Neural crest cell (in vitro differentiated cells): Measurements from ENCODE around the gene FAM20B. TPM values are rescaled to one million over a fixed set of nuclear protein-coding genes. Genes with fewer than 3 reads are reported as not detected.

ENCODE experiments used
- DNase-seq: peaks from one replicate; pipeline ENCODE4 v3.0.0; 2021; ENCODE audit warnings: low read depth, mixed read lengths, low spot score
- H3K27ac Mint-ChIP-seq: one replicate; pipeline ENCODE4 v1.8.0; 2021; ENCODE audit warnings: mild to moderate bottlenecking, mixed read lengths; ENCODE audit not compliant: unreplicated experiment
- H3K27me3 Mint-ChIP-seq: 2 replicates; pipeline ENCODE4 v1.8.0; 2021; ENCODE audit warnings: low read depth, mild to moderate bottlenecking, mixed read lengths
- H3K36me3 Mint-ChIP-seq: 2 replicates; pipeline ENCODE4 v1.8.0; 2021; ENCODE audit warnings: low read depth, mild to moderate bottlenecking, mixed read lengths
- H3K4me1 Mint-ChIP-seq: 2 replicates; pipeline ENCODE4 v1.8.0; 2021; ENCODE audit warnings: mixed read lengths
- H3K4me3 Mint-ChIP-seq: one replicate; pipeline ENCODE4 v1.8.0; 2021; ENCODE audit warnings: mild to moderate bottlenecking, mixed read lengths
- H3K9me3 Mint-ChIP-seq: 2 replicates; pipeline ENCODE4 v1.8.0; 2021; ENCODE audit warnings: mixed read lengths
- CTCF ChIP-seq: fragments of 200-600 bp; sonication (generic); conservative IDR thresholded peaks from 2 replicates; pipeline ENCODE4 v1.5.0; 2021; ENCODE audit warnings: antibody characterized with exemption, mild to moderate bottlenecking
- total RNA-seq: library from RNA; stranded (reverse); gene quantifications from 2 replicates; pipeline ENCODE4 v1.2.1, GENCODE V29; 2021

The FAM20B gene
- total RNA-seq, 1 donor from 2014 or later = 39.7 TPM

GRCh38 chr1:179092896-179093461, 67.3 kb downstream of the FAM20B start:
- no peak for DNase-seq
- TF ChIP-seq CTCF = no peak
- no peaks in the 10 kb centered on the region for H3K9me3 Mint-ChIP-seq
- H3K27ac Mint-ChIP-seq = no peak overlapping the region
- H3K4me3 Mint-ChIP-seq = no peak overlapping the region
- no peaks in the 10 kb centered on the region for H3K27me3 Mint-ChIP-seq
- H3K36me3 Mint-ChIP-seq = peaks cover 17% of the 10 kb centered on the region
- no peaks in the 10 kb centered on the region for H3K4me1 Mint-ChIP-seq

GRCh38 chr1:179094818-179095217, 69.1 kb downstream of the FAM20B start:
- H3K27me3 Mint-ChIP-seq = no peaks in the 10 kb centered on the region
- H3K4me3 Mint-ChIP-seq = no peak overlapping the region
- no peak for DNase-seq
- H3K36me3 Mint-ChIP-seq = peaks cover 17% of the 10 kb centered on the region
- H3K9me3 Mint-ChIP-seq = no peaks in the 10 kb centered on the region
- H3K4me1 Mint-ChIP-seq = peaks cover 3% of the 10 kb centered on the region
- TF ChIP-seq CTCF = no peak
- H3K27ac Mint-ChIP-seq = no peak overlapping the region

- H3K27me3 Mint-ChIP-seq = no peaks in the 10 kb centered on the region
- no peak for DNase-seq
- no peak overlapping the region for H3K27ac Mint-ChIP-seq
- H3K4me3 Mint-ChIP-seq = no peak overlapping the region
- no peaks in the 10 kb centered on the region for H3K9me3 Mint-ChIP-seq
- no peak for TF ChIP-seq CTCF
- peaks cover 7% of the 10 kb centered on the region for H3K4me1 Mint-ChIP-seq
- peaks cover 14% of the 10 kb centered on the region for H3K36me3 Mint-ChIP-seq
Observed at GRCh38 chr1:179095377-179095776, 69.7 kb downstream of the FAM20B start.

- H3K27me3 Mint-ChIP-seq = no peaks in the 10 kb centered on the region
- no peak for DNase-seq
- no peaks in the 10 kb centered on the region for H3K9me3 Mint-ChIP-seq
- H3K27ac Mint-ChIP-seq = no peak overlapping the region
- peaks cover 17% of the 10 kb centered on the region for H3K36me3 Mint-ChIP-seq
- H3K4me3 Mint-ChIP-seq = no peak overlapping the region
- peaks cover 10% of the 10 kb centered on the region for H3K4me1 Mint-ChIP-seq
- no peak for TF ChIP-seq CTCF
Observed at GRCh38 chr1:179095924-179096323, 70.2 kb downstream of the FAM20B start.

GRCh38 chr1:179099891-179100290, 74.2 kb downstream of the FAM20B start:
- Mint-ChIP-seq H3K27ac (no peak overlapping the region), H3K4me1 (peaks cover 15% of the 10 kb centered on the region), H3K27me3 (no peaks in the 10 kb centered on the region), H3K36me3 (peaks cover 13% of the 10 kb centered on the region), H3K9me3 (no peaks in the 10 kb centered on the region), H3K4me3 (no peak overlapping the region)
- no peak for TF ChIP-seq CTCF
- DNase-seq = no peak
